Cortex of kidney (tissue), 1 donor: ENCODE results near the gene FMN1.

Experiments used
- DNase-seq: peaks from one replicate; lab custom pipeline; 2025; lab: John Stamatoyannopoulos, UW

FMN1 gene

DNA sequence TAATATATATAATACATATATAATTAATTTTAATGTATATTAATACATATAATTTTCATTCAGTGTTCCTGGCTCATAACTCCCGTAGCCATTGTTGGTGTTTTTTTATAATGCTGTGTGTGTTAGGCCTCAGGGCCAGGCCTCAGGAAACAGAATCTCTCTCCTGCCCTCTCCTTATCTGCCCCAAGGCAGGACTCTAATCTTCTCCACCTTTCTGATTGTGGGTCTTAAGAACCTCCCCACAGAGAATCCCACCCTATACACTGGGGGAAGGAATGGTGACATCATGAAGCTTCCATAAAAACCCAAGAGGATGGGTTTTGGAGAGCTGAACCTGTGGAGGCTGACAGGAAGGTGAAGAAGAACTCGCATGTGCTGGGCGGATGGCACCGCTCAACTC is 4.0 kb upstream of the FMN1 start:
- DNase-seq: no peak

DNA sequence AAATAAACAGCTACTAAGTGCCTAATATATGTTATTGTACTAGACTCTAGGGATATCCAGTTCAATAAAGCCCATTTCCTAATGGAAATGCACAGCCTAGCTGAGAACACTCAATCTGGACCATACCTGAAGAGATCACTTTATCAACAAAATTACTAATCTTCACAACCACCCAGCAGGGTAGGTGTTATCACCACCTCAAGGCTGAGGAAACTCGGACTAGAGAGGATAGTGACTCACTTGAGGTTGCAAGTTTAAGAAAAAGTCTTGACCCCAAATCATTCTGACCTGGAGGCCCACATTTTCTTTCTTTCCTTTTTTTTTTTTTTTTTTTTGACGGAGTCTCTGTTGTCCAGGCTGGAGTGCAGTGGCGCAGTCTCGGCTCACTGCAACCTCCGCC is 3.1 kb upstream of the FMN1 start:
- no peak for DNase-seq

- DNase-seq: no peak
Observed at GRCh38 chr15:33194237-33194636, 277 bp downstream of the FMN1 start.

GRCh38 chr15:33191591-33191990 is 2.9 kb downstream of the FMN1 start:
- no peak for DNase-seq

- DNase-seq: no peak
Observed at GRCh38 chr15:33190539-33190938, 4.0 kb downstream of the FMN1 start.

- DNase-seq: no peak
Observed at GRCh38 chr15:33188641-33189257, 5.8 kb downstream of the FMN1 start.

DNA sequence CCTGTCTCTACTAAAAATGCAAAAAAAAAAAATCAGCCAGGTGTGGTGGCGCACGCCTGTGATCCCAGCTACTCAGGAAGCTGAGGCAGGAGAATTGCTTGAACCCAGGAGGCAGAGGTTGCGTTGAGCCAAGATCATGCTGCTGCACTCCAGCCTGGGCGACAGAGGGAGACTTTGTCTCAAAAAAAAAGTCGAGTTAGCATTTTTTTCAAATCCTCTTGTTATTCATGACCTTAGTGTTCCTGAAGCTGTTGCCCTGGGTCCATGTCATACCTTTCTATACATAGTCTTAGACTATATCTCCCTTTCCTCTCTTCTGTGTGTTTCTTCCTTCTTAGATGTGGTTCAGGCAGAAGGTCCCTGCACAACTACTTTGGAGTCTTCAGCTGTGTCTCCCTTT is 6.4 kb downstream of the FMN1 start:
- no peak for DNase-seq

GRCh38 chr15:33183334-33183733 is 11.2 kb downstream of the FMN1 start:
- DNase-seq: no peak

DNA sequence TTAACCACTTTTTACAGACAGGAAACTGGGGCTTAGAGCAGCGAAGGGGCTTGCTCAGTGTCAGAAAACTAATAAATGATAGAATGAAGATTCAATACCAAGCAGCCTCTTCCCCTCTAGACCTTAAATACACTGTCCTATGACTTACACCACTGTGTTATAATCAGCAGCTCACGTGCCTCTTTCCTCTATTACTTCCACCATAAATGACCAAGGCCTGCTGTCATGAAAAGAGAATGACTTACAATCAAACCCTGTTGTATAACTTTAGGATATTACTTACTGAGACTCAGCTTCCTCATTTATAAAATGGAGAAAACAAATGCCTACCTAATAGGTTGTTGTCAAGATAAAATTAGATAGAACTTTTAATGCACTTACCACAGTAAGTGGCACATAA is 11.6 kb downstream of the FMN1 start:
- no peak for DNase-seq

DNA sequence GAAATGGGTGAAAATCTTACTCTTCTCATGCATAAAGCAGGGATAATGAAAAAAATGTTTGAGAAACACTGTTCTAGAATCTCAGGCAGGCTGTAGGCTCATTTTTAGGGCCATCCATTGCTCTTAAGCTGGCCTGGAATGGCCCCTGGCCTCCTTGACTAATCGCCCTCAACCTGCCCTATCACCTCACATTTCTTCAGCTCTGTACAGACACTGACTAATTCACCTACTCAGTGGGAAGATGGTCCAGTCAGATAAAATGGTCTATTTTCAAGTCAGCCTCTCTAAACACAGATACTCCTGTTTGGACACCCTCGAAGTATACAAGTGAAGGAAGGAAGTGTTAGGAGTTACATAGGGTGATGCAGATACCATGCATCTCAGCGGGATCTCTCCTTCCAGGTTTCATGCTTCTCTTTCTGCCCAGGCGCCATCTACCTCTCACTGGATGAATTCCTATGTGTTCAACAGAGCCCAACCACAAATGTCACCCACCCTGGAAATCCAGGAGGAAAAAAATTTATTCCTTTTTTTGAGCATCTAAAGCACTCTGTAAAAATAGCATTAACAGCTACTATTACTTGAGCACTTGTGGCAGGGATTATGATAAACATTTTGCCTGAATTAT is 12.1 kb downstream of the FMN1 start:
- no peak for DNase-seq

DNA sequence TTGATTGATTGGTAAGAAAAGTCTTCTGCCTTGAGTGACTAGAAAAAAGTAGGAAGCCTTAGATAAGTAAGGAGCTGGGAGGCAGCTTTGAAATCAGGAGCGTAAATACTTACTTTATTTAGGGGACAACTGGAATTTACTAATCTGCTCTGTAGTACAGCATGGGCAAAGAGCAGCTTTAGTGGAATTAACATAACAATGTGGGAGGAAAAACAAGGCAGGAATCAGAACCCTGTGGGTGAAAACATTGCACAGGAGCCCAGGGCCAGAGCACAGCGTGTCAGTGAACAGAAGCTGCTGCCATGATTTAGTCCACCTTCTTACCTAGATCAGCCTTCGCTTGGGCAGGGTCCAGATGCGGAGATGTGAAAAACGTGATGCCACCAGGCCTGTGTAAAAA is 14.6 kb downstream of the FMN1 start:
- no peak for DNase-seq

DNA sequence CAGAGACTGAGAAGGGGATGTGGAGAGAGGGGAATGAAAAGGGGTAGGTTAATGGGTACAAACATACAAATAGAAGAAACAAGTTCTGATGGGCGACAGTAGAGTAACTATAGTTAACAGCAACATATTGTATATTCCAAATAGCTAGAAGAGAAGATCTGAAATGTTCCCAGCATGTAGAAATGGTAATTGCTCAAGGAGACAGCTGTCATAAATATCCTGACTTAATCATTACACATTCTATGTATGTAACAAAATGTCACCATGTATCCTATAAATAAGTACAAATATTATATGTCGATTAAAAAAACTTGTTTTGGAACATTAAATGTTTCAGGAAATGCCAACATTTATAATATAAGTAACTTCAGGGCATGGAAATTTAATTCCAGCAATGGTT is 23.3 kb downstream of the FMN1 start:
- no peak for DNase-seq

- no peak for DNase-seq
Observed at GRCh38 chr15:33169625-33170024, 24.9 kb downstream of the FMN1 start.

DNA sequence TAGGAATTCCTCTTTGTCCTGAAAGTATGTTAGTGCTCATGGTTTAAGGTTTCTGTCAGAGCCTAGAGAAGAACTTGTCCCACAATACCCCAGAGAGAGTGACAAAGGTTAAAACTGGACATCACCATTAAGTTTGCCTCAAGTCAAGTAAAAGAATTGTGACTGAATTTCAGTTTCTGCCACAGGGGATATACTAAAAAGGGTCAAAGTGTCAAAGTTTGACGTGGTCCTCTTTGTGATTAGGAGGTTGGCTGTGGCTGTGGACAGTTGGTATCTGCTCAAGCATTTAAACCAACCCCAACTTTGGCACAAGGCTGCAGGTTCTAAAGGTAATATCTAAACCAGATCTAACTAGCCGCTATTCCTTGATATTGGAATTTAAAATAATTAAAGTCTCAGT is 26.1 kb downstream of the FMN1 start:
- no peak for DNase-seq

DNA sequence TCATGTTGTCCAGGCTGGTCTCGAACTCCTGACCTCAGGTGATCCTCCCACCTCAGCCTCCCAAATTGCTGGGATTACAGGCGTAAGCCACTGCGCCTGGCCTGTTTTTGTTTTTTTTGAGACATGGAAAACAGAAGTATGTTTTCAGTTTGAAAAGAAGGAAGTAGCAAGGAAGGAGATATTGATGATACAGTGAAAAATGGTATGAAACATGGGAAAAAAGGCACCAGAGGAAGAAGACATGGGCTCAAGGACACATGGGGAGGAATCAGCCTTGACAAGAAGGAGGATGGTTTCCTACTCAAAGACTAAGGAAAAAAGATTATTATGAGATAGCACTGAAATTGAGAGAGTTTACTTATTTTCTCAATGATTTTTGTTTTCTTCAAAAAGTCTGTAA is 30.7 kb downstream of the FMN1 start:
- DNase-seq: no peak

DNA sequence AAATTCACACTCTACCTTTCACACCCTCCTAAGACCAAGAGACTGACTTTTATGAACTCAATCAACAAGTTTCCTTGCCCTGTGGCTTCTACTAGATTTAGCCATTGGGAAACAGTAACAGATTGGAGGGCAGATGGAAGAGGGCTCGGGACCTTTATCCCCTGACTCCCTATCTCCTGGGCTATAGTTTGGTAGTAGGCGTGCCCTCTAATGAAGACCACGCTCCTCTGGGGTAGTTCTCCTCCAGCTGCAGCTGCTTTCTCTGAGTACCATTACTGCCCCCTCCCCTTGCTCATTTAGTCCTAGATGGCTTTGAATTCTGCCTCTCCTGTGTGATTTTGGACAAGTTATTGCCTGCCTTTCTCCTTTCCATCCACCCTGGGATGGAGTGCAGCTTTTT is 33.3 kb downstream of the FMN1 start:
- no peak for DNase-seq

GRCh38 chr15:33160581-33161165 is 33.8 kb downstream of the FMN1 start:
- DNase-seq: no peak

DNA sequence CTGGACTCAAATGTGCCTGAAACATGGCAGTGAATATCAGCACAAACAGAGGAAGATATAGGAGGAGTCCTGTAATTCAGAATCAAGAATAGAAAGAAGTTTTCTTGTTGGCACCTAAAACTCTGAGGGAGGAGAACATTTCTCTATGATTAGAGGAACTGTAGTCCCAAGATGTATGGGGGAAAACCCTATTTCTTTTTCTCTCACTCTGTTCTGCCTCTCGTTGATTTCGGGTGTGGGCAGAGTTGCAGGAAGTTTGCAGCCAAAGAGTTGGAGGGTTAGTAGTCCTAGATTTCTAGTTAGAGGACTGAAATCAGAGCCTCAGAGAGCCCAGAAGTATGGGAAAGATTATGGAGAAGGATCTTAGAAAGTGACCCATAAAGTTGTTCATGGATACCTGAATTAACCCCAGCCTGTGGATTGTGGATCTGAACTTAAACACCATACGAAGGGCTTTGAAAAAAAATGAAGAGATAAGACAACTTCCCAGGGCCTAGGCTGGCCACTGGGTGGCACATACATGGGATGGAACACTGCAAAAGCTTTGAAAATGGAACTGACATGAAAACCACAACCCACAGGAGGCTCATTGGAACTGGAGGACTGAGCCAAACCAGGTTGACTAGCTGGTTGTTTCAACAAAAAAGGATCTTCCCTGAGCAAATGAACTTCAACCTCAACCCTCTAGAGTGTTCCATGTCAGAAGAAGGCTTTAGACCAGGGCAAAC is 34.6 kb downstream of the FMN1 start:
- no peak for DNase-seq

- no peak for DNase-seq
Observed at GRCh38 chr15:33158366-33158765, 36.1 kb downstream of the FMN1 start.

DNA sequence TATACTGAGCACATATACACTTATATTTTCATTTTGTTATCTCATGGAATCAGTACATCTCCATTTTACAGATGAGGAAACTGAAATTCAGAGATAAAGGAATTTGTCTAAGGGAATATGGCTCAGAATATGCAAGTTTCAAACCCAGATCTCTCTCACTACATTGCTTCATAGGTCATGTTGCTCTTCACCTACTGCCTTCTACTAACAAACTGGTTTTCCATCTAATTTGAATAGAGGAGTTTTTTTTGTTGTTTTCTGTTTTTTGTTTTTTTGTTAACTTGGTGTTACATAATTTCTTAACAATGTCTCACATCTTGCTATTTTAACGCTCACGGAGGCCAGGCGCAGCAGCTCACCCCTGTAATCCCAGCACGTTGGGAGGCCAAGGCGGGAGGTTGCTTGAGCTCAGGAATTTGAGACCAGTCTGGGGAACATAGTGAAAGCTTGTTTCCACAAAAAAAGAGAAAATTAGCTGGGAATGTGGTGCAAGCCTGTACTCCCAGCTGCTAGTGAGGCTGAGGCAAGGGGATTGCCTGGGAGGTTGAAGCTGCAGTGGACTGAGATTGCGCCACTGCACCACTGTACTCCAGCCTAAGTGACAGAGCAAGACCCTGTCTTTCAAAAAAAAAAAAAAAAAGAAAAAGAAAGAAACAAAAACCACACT is 37.0 kb downstream of the FMN1 start:
- DNase-seq: no peak

DNA sequence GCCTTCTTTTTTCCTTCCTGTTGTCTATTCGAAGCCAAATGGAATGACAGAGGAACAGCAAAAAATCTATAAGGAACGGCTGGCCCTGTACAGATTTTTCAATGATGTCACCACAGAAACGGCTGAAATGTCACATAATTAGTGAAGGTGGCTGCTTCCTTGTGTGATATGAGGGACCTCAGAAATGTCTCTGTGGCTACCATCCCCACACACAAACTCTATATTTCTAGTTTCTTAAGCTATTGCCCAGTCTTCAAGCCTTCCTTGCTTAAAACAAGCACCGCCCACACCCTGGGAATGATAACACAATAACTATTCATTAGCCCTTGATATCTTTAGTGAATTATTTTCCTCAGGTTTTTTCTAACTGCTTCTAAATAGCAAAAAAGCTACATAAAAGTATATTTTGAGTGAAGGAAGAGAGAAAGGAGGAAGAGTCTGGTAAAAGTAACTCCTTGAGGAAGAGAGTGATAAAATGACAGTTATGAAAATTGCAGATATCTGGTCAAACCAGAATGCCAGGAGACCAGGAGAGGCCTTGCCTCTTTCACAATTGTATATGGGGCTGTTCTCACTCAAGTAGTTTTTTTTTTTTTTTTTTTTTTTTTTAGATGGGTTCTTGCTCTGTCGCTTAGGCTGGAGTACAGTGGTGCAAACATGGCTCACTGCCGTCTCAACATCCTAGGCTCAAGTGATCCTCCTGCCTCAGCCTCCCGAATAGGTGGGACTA is 38.7 kb downstream of the FMN1 start:
- DNase-seq: no peak
